HUDEP-2 (cell line): ENCODE measurements around the gene CMC2.
A peak's percentile ranks its signal among the peaks of the same experiment; 100 is the strongest.

Experiments used
- DNase-seq, 76 experiments: peaks; one replicate each; lab custom pipeline; 2025; ENCODE audit not compliant: unreplicated experiment in 76 of 76; lab: John Stamatoyannopoulos, UW

The CMC2 gene

GRCh38 chr16:80981103-80981502 is 25.6 kb downstream of the CMC2 start:
- no peak for DNase-seq

- no peak for DNase-seq
These were observed 29.7 kb downstream of the CMC2 start for GRCh38 chr16:80976946-80977345.

- peak in 2 of 76 experiments; percentile 4 to 5 for DNase-seq
These were observed 31.9 kb downstream of the CMC2 start for GRCh38 chr16:80974649-80975376.

GRCh38 chr16:80973991-80974390 is 32.7 kb downstream of the CMC2 start:
- no peak for DNase-seq

GRCh38 chr16:80972611-80973010 is 34.1 kb downstream of the CMC2 start:
- DNase-seq: no peak

- DNase-seq: no peak
These were observed 34.9 kb downstream of the CMC2 start for GRCh38 chr16:80971819-80972218.

- DNase-seq: no peak
These were observed 37.6 kb downstream of the CMC2 start for GRCh38 chr16:80969114-80969484.

GRCh38 chr16:80968386-80969113 is 38.1 kb downstream of the CMC2 start:
- DNase-seq: no peak

- DNase-seq: no peak
These were observed 40.1 kb downstream of the CMC2 start for GRCh38 chr16:80966617-80967016.

- no peak for DNase-seq
These were observed 42.3 kb downstream of the CMC2 start for GRCh38 chr16:80964351-80964750.

GRCh38 chr16:80962879-80963278 is 43.8 kb downstream of the CMC2 start:
- no peak for DNase-seq

- DNase-seq: no peak
These were observed 48.4 kb downstream of the CMC2 start for GRCh38 chr16:80958284-80958683.

- no peak for DNase-seq
These were observed 51.7 kb downstream of the CMC2 start for GRCh38 chr16:80954985-80955384.

GRCh38 chr16:80948886-80949493 is 57.7 kb downstream of the CMC2 start:
- peak in 40 of 76 experiments; percentile 3 to 48 (median 26) for DNase-seq

- no peak for DNase-seq
These were observed 58.7 kb downstream of the CMC2 start for GRCh38 chr16:80947708-80948625.

- no peak for DNase-seq
These were observed 59.4 kb downstream of the CMC2 start for GRCh38 chr16:80947239-80947638.

- DNase-seq: no peak
These were observed 60.2 kb downstream of the CMC2 start for GRCh38 chr16:80946481-80946880.

GRCh38 chr16:80940069-80940856 is 66.4 kb downstream of the CMC2 start:
- peak in 1 of 76 experiments; percentile 3 for DNase-seq

- no peak for DNase-seq
These were observed 67.8 kb downstream of the CMC2 start for GRCh38 chr16:80938879-80939260.
